Activated CD4-positive, alpha-beta T cell treated with anti-CD3 and anti-CD28 coated beads for 4 hours (primary cell): ENCODE results near the gene LRRC27.
A peak's percentile ranks its signal among the peaks of the same experiment; 100 is the strongest.

Experiments used
- DNase-seq, 2 donors: peaks; one replicate each; pipeline ENCODE4 v3.0.0-alpha.2; 2020

The LRRC27 gene

GRCh38 chr10:132339276-132339675 is 7.3 kb downstream of the LRRC27 start:
- no peak for DNase-seq

GRCh38 chr10:132341017-132341416 is 9.0 kb downstream of the LRRC27 start:
- no peak for DNase-seq

- DNase-seq: no peak
Observed at GRCh38 chr10:132341781-132342180, 9.8 kb downstream of the LRRC27 start.

- no peak for DNase-seq
Observed at GRCh38 chr10:132342553-132342952, 10.6 kb downstream of the LRRC27 start.

GRCh38 chr10:132344386-132344785 is 12.4 kb downstream of the LRRC27 start:
- no peak for DNase-seq

GRCh38 chr10:132345345-132345744 is 13.4 kb downstream of the LRRC27 start:
- no peak for DNase-seq

GRCh38 chr10:132346806-132347205 is 14.8 kb downstream of the LRRC27 start:
- DNase-seq: no peak

- no peak for DNase-seq
Observed at GRCh38 chr10:132347211-132347930, 15.4 kb downstream of the LRRC27 start.

GRCh38 chr10:132347931-132348267 is 15.9 kb downstream of the LRRC27 start:
- DNase-seq: no peak

GRCh38 chr10:132349766-132350165 is 17.8 kb downstream of the LRRC27 start:
- DNase-seq: no peak

- DNase-seq: no peak
Observed at GRCh38 chr10:132350391-132350790, 18.4 kb downstream of the LRRC27 start.

GRCh38 chr10:132350946-132351345 is 19.0 kb downstream of the LRRC27 start:
- no peak for DNase-seq

- DNase-seq: no peak
Observed at GRCh38 chr10:132351611-132352010, 19.6 kb downstream of the LRRC27 start.

GRCh38 chr10:132352462-132353308 is 20.7 kb downstream of the LRRC27 start:
- peak; percentile 67 to 81 for DNase-seq

GRCh38 chr10:132353456-132354355 is 21.7 kb downstream of the LRRC27 start:
- DNase-seq: no peak

GRCh38 chr10:132354356-132355094 is 22.5 kb downstream of the LRRC27 start:
- no peak for DNase-seq

- DNase-seq: no peak
Observed at GRCh38 chr10:132355297-132355696, 23.3 kb downstream of the LRRC27 start.

GRCh38 chr10:132355754-132356153 is 23.8 kb downstream of the LRRC27 start:
- no peak for DNase-seq

- DNase-seq: no peak
Observed at GRCh38 chr10:132356621-132357195, 24.7 kb downstream of the LRRC27 start.

GRCh38 chr10:132357286-132358058 is 25.5 kb downstream of the LRRC27 start:
- DNase-seq: no peak

- no peak for DNase-seq
Observed at GRCh38 chr10:132359305-132360040, 27.5 kb downstream of the LRRC27 start.
